GM21381 (cell line): Measurements from ENCODE around the gene CEP295NL.
"Not testable (repeated sequence)": the region's sequence is repeated elsewhere in the genome, so short reads cannot be mapped to it uniquely, and the experiment has no call there.

Experiments used
- ATAC-seq: cut with Tn5 transposase; IDR thresholded peaks from one replicate; pipeline ENCODE4 v1.9.1; 2021; ENCODE audit warnings: mild to moderate bottlenecking, moderate library complexity; ENCODE audit not compliant: unreplicated experiment

Gene CEP295NL

DNA sequence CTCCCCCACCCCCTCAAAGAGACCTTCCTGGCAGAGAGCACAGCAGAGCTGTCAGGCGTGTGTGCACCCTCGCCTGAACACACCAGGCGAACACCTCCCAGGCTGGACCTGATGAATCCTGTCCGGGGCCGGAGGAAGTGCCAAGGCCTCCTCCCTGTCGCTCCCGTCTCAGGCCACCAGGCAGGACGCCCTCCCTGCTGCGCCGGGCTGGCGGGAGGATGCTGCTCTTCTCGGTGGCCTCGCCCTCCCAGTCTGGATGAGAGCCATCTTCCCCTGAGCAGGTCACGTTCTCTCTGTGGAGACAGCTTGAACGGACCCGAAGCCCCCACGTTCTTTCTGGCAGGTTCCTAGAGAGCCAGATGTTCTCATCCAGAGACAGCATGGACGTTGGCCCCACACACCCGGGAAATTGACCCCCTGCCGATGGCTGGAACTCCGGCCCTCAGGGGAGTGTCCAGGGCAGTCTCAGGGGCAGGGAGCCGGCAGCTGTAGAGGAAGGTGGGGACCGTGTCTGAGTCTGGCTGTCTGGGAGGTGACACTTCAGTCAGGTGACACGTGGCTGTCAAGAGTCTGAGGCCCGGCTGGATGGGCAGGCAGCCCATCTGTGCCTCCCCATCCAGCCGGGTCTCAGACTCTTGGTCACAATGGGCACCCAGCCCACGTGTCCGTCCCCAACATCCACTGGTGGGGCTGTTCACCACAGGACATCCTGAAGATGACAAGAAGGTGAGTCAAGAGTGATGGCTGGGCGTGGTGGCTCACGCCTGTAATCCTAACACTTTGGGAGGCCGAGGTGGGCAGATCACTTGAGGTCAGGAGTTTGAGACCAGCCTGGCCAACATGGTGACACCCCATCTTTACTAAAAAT lies 27.1 kb upstream of the CEP295NL start:
- no peak for ATAC-seq

DNA sequence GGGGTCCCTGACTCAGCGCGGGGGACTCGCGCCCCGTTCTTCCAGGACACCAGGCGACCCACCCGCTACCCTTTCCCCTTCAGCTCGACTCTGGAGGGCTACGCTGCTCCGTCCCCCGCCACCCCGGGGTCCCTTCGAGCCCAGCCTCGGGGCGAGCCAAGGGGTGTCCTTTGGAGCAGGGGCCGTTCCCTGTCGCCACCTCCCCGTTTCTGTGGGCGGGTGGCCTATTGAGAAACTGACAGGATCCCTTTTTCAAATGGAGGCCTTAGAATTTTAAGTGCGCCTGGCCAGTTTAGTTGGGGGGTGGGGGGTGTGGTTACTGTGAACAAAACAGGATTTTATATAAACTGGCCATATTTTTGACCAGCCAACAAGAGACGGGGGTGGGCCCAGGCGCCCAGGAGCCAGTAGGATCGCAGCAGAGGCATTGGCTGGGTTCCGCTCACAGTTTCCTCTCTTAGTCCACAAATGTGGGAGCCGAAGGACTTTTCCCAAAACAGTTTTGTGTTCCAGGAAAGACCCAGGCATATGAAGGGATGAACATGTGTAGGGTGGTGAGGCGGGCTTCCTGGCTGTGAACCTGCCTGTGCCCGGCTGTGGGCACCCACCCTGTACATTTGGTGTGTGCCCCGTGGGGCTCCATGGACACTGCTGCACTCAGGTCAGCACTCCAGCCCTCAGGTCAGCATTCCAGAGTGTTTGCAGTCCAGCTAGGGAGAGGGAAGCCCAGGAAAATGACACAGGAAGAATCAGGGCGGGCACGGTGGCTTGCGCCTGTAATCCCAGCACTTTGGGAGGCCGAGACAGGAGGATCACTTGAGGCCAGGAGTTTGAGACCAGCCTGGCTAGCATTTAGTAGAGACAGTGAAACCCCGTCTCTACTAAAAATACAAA lies 22.9 kb upstream of the CEP295NL start:
- ATAC-seq = no peak

DNA sequence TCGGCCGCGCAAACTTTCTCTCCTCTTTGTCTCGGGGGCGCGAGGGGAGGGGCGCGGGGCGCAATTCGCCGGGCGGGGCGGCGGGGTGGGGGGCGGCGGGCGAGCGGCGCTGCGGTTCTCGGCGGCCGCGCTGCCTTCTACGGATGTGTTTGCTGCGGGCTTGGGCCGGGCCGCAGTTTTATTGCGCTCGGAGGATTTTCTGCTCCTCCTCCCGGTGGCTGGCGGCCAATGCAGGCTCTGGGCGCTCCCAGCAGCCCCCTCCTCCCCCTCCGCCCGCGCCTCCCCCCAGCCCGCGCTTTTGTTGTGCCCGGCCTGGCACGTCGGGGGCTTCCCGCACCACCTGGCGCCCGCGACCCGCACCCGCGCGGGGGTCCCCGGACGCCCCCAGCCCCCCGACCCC lies 22.2 kb upstream of the CEP295NL start, which contains the start of gene TIMP2:
Gene TIMP2, minus strand, starts transcription at position 154 of the 400 bp plus-strand sequence. CDS start 299 bp downstream, outside the sequence.
- no peak for ATAC-seq

DNA sequence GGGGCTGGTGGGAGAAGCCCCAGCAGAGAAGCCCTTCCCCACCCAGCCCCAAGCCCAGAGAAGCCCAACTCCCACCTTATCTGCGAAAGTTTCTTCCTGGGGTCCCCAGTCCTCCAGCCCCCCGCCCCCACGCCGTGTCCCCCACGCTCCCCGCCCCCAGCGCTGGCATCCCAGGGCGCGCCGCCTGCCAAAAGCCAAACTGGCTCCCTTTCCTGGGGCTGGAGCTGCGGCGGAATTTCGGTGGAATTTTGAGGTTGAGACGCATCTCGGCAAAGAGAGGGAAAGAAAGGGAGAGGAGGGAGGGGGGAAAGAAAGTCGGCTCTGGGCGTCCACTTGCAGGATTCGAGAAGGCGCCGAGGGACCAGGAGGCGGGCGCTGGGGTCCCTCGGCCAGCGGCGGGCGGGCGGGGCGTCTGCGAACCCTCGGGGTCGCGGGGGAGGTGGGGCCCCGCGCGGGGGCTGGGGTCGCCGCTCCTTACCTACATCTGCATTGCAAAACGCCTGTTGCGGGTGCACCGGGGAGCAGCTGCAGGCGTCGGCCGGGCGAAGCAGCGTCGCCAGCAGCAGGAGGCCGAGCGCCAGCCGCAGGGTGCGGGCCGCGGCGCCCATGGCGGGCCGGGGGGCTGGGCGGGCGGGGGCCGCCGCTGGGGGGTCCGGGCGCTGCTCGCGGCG lies 21.6 kb upstream of the CEP295NL start:
- ATAC-seq = no peak

GRCh38 chr17:78923660-78924453 lies 20.9 kb upstream of the CEP295NL start:
- no peak for ATAC-seq

- ATAC-seq = no peak
Observed at GRCh38 chr17:78922816-78923498, 20.0 kb upstream of the CEP295NL start.

DNA sequence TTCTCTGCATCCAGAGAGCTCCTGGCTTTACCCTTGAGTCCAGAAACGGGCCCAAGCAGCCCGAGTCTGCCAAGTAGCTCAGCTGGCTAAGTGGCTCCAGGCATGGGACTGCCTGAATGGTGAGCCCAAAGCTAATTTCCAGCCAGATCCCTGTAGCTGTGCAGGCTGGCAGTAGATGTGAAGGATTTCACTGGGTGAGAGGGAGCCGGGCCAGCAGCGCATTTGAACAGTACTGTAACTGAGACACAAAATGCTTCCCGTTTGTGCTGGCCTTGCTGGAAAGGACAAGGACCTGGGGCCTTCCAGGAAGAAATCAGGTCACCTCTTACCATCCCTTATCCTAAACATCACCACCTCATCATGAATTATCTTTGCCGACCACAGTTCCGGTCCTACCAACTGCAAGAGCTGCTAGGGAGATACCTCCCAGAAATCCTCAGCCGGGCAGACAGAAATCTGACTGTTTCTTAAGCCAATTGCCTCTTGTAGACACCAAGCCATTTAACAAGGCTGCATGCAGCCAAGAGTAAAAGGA lies 18.5 kb upstream of the CEP295NL start:
- no peak for ATAC-seq

DNA sequence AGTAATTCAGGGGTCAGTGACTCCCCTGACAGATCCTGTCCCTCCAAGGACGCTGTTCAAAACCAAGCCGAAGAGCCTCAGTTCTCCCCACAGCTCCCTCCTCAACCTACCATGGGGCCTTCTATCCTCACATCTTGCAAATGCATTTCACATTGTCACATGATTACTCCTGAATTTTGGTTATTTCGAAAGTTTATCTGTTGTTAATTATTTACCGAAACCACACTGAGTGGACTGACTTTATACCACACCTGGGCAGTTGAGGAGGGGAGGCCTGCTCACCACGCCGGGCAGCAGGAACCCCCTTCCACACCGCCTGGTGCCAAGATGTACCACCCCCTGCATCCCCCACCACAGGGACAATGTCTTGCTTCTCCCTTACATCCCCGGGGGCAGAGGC lies 17.5 kb upstream of the CEP295NL start:
- ATAC-seq = no peak

DNA sequence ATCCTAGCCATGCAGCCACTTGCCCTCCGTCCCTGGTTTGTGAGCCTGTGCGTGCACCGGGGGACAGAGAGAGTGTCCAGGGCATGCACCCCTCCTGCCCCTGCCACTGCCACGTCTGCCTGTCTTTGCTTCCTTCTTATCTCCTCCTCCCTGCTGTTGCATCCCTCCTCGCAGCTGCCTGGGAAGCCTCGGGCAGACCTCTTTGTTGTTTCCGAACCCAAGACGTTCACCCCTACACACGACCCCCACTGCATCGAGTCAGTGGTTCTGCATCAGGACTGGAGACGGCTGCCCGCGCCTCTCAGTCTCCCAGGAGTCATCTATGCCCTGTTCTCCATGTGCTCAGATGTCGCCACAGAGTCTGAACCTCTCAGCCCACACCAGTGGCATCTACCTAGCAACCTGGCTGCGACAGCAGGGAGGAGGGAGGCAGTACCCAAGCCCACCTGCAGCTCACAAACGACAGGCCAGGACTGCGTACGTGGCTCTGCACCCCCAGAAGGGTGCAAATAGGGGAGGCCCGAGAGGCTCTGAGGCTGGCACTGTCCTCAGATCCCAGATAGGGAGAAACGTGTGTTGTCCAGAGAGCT lies 17.0 kb upstream of the CEP295NL start:
- ATAC-seq = no peak

GRCh38 chr17:78918979-78919378 lies 16.0 kb upstream of the CEP295NL start:
- ATAC-seq = no peak

- no peak for ATAC-seq
Observed at GRCh38 chr17:78917451-78918275, 14.7 kb upstream of the CEP295NL start.

DNA sequence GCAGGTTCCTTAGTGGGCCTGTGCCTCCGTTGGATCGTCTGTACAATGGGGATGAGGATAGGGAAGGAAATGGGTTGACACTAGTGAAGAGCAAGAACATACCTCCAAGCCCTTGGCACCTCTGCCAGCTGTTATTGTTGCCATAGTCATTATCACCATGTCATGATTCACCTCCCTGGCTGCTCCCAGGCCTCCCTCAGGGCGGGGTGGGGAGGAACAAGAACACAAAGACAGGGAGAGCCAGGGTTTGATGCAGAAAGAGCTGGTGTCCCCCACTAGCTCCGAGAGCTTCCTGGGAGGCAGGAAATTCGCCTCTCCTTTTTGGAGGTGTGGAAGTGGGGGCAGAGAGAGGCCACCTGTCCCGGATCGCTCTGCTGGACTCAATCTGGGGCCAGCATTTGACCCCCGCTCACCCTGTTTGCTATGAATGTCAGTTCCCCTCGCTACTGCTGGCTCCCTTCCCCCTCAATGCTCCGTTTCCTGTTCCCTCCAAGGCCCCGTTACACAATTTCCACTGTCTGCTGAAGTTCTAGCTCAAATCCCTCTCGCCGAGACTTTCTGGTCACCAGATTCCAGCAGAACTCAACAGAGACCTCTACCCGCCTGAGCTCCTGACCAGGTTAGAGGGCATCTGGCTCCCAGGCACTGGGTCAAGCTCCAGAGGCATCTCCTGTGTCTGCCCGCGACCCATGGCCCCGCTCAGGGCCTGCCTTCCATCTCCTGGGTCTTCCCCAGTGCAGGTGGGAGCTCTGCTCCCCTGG lies 13.1 kb upstream of the CEP295NL start:
- ATAC-seq = no peak

DNA sequence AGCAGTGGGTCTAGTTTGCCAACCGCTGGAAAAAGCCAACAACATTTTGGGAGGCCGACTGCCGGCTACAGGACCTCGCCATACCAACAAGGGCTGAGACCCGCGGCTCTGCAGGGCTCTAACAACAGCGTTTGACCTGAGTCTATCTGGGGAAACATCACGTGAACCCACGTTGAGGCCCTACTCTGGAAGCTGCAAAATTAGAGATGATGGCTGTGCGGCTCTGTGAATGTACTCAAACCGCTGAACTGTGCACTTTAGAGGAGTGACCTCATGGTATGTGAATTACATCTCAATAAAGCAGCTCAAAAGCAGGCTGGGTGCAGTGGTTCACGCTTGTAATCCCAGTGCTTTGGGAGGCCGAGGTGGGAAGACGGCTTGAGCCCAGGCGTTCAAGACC lies 10.1 kb upstream of the CEP295NL start:
- ATAC-seq = no peak

GRCh38 chr17:78912082-78912481 lies 9.1 kb upstream of the CEP295NL start:
- no peak for ATAC-seq

DNA sequence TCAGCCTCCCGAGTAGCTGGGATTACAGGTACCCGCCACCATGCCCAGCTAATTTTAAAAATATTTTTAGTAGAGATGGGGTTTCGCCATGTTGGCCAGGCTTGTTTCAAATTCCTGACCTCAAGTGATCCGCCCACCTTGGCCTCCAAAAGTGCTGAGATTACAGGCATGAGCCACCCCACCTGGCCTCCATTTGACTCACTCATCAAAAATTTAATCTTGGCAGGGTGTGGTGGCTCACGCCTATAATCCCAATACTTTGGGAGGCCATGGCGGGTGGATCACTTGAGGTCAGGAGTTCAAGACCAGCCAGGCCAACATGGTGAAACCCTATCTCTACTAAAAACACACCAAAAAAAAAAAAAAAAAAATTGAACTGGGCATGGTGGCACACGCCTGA lies 8.5 kb upstream of the CEP295NL start:
- ATAC-seq = not testable (repeated sequence)

DNA sequence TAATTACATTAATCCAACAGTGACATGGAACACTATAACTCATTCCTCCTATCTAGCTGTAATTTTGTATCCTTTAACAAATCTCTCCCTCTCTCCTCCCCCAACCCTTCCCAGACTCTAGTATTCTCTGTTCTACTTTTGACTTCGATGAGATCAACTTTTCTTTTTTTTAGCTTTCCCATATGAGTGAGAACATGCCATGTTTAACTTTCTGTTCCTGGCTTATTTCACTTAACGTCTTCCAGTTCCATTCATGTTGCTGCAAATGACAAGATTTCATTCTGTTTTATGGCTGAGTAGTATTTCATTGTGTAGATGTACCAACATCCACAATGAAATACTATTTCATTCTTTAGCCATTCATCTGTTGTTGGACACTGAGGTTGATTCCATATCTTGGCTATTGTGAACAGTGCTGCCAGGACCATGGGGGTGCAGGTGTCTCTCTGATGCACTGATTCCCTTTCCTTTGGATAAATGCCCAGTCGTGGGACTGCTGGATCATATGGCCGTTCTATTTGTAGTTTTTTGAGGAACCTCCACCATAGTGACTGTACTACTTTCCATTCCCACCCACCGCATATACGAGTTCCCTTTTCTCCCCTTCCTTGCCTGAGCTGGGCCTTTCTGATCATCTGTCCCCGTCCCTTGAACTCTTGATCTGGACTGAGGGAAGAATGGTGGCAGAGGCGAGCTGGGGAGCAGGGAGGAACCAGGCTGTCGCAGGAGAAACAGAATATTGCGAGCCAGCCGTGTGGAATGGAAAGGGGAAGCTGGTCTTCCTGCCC lies 7.7 kb upstream of the CEP295NL start:
- ATAC-seq = no peak

DNA sequence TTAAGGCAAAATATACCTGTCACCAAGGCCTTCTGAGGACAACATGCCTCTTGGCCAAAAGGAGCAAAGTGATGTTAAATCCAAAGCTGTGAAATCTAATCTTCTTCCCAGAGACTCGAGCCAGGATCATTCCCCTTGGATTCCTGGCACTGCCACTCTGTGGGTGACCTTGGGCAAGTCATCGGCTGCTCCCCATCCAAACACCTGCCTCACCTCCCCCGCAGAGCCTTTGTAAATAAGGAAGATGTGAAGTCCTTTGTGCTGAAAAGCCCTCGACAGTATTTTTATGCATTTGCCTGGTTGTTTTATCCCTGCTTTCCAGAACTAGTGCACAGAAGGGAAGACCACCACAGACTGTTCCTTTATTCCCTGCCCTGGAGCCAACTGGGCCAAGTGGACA lies 5.4 kb upstream of the CEP295NL start:
- no peak for ATAC-seq
